Colonic mucosa (tissue), 4 donors: ENCODE results near the gene NLRP1. TPM values are rescaled to one million over a fixed set of nuclear protein-coding genes. Genes with fewer than 3 reads are reported as not detected.

Source experiments
- DNase-seq: peaks from one replicate; pipeline ENCODE4 v3.0.0-alpha.2; 2020
- H3K27ac ChIP-seq: fragments of 200-600 bp; one replicate; pipeline ENCODE4 v1.8.0; 2021
- H3K27me3 ChIP-seq: fragments of 200-600 bp; one replicate; pipeline ENCODE4 v1.8.0; 2021
- H3K36me3 ChIP-seq: fragments of 200-600 bp; one replicate; pipeline ENCODE4 v1.8.0; 2021
- H3K4me1 ChIP-seq: fragments of 200-600 bp; one replicate; pipeline ENCODE4 v1.8.0; 2021; ENCODE audit warnings: mild to moderate bottlenecking
- H3K4me3 ChIP-seq: fragments of 200-600 bp; one replicate; pipeline ENCODE4 v1.8.0; 2021
- H3K9ac ChIP-seq, 2 donors: one replicate each; pipeline ENCODE4 v1.7.0; 2013; ENCODE audit warnings: control low read depth in 2 of 2, low read depth in 2 of 2, low read length in 2 of 2
- H3K9me3 ChIP-seq: fragments of 200-600 bp; one replicate; pipeline ENCODE4 v1.8.0; 2021
- CTCF ChIP-seq: fragments of 200-600 bp; IDR thresholded peaks from one replicate; pipeline ENCODE4 v1.8.0; 2022; ENCODE audit warnings: antibody characterized with exemption, mild to moderate bottlenecking
- intact Hi-C: fragments of 100-400 bp; cut with DNase I; formaldehyde crosslinking; loops from one replicate; pipeline ENCODE4 v1.14.1; 2022
- total RNA-seq, 2 donors: library from RNA; stranded (reverse); fragmentation: NEBNext Ultra II Directional in 1 of 2; extraction: Animal tissue kit (Norgen Biotek cat#: 25700) in 1 of 2; gene quantifications; one replicate each; pipeline ENCODE4 v1.2.1, GENCODE V29; 2021
- donor health status: healthy.
- donor health status: DM: no; HTN: no; CAD: no.
- donor health status: DM: no; HTN: no; CAD: no.

The NLRP1 gene
- total RNA-seq, 2 donors from 2014 or later: 5.1 to 7.2 TPM

GRCh38 chr17:5615476-5615875, 31.2 kb upstream of the NLRP1 start:
- H3K4me3 ChIP-seq: no peak overlapping the region
- TF ChIP-seq CTCF: no peak
- H3K36me3 ChIP-seq: no peaks in the 10 kb centered on the region
- H3K9ac ChIP-seq: no peak overlapping the region
- intact Hi-C loops: no loop called here
- H3K9me3 ChIP-seq: no peaks in the 10 kb centered on the region
- no peak overlapping the region for H3K27ac ChIP-seq
- DNase-seq: no peak
- H3K4me1 ChIP-seq: no peaks in the 10 kb centered on the region
- H3K27me3 ChIP-seq: no peaks in the 10 kb centered on the region

- no peaks in the 10 kb centered on the region for H3K27me3 ChIP-seq
- TF ChIP-seq CTCF: no peak
- H3K4me3 ChIP-seq: no peak overlapping the region
- no peak for DNase-seq
- H3K9ac ChIP-seq: no peak overlapping the region
- no peak overlapping the region for H3K27ac ChIP-seq
- no peaks in the 10 kb centered on the region for H3K4me1 ChIP-seq
- intact Hi-C loops: no loop called here
- H3K9me3 ChIP-seq: no peaks in the 10 kb centered on the region
- H3K36me3 ChIP-seq: no peaks in the 10 kb centered on the region
Measured at GRCh38 chr17:5610956-5611355, 26.6 kb upstream of the NLRP1 start.

GRCh38 chr17:5608399-5609112, 24.2 kb upstream of the NLRP1 start:
- H3K9ac ChIP-seq: no peak overlapping the region
- H3K27me3 ChIP-seq: no peaks in the 10 kb centered on the region
- no peak overlapping the region for H3K4me3 ChIP-seq
- H3K9me3 ChIP-seq: no peaks in the 10 kb centered on the region
- H3K27ac ChIP-seq: no peak overlapping the region
- TF ChIP-seq CTCF: no peak
- intact Hi-C loops: no loop called here
- H3K36me3 ChIP-seq: no peaks in the 10 kb centered on the region
- H3K4me1 ChIP-seq: no peaks in the 10 kb centered on the region
- DNase-seq: no peak

DNA sequence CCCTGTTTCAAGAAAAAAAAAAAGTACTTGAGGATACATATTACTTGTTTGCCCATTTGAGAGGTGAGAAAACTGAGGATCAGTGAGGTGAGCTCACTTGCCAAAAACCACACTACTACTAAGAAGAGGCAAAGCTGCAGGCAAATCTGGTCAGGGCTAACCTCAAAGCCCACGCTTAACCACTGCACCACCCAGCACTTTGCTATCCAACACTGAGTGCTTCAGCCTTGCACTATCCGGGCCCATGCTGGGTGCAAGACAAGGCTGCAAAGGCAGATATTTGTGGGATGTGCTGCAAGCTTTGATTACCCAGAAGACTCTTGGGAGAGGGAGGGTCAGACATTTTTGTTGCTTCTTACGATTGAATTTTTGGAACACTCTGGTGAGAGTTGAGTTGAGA, 23.6 kb upstream of the NLRP1 start:
- intact Hi-C loops: no loop called here
- no peaks in the 10 kb centered on the region for H3K4me1 ChIP-seq
- TF ChIP-seq CTCF: no peak
- H3K36me3 ChIP-seq: no peaks in the 10 kb centered on the region
- H3K9me3 ChIP-seq: no peaks in the 10 kb centered on the region
- no peak overlapping the region for H3K4me3 ChIP-seq
- H3K27me3 ChIP-seq: no peaks in the 10 kb centered on the region
- DNase-seq: no peak
- H3K27ac ChIP-seq: no peak overlapping the region
- no peak overlapping the region for H3K9ac ChIP-seq

DNA sequence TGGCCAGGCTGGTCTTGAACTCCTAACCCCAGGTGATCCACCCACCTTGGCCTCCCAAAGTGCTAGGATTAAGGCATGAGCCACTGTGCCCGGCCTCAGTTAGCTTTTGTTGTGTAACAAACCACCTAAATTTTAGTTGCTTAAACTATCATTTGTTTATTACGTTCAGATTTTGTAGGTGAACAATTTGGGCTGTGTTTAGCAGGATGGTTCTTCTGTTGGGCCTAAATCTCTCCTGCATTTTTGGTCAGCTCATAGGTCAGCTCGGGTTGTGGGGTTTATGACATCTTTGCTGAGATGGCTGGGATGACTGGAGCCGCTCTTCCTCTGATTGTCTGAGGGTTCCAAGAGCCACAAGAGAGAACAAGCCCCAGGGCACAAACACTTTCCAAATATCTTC, 21.1 kb upstream of the NLRP1 start:
- TF ChIP-seq CTCF: no peak
- intact Hi-C loops: no loop called here
- H3K27ac ChIP-seq: no peak overlapping the region
- H3K9ac ChIP-seq: no peak overlapping the region
- no peak overlapping the region for H3K4me3 ChIP-seq
- no peaks in the 10 kb centered on the region for H3K4me1 ChIP-seq
- H3K9me3 ChIP-seq: no peaks in the 10 kb centered on the region
- no peaks in the 10 kb centered on the region for H3K27me3 ChIP-seq
- DNase-seq: no peak
- H3K36me3 ChIP-seq: no peaks in the 10 kb centered on the region
